SK-N-MC (cell line): ENCODE measurements around the gene HPCAL1.

Experiments used
- DNase-seq: peaks from one replicate; pipeline ENCODE4 v3.0.0-alpha.2; 2011; ENCODE audit warnings: low read depth, low spot score
- H3K27ac ChIP-seq: fragments of 200-600 bp; sonication (generic); 2 replicates; pipeline ENCODE4 v1.5.1; 2016; ENCODE audit warnings: mixed run types
- H3K36me3 ChIP-seq: fragments of 200-600 bp; sonication (generic); 2 replicates; pipeline ENCODE4 v1.6.1; 2017; ENCODE audit warnings: antibody characterized with exemption, low read length, mixed read lengths; ENCODE audit not compliant: insufficient read depth
- H3K4me3 ChIP-seq: fragments of 200-600 bp; sonication (generic); 2 replicates; pipeline ENCODE4 v1.5.1; 2016
- H3K9ac ChIP-seq: fragments of 200-600 bp; sonication (generic); 2 replicates; pipeline ENCODE4 v1.8.0; 2017; ENCODE audit warnings: mixed run types, mixed read lengths; ENCODE audit not compliant: insufficient read length
- H3K9me3 ChIP-seq: fragments of 200-600 bp; sonication (generic); 2 replicates; pipeline ENCODE4 v1.6.1; 2017; ENCODE audit warnings: low read depth, mild to moderate bottlenecking, antibody characterized with exemption, low read length, moderate library complexity, mixed read lengths
- EZH2 ChIP-seq: fragments of 200-600 bp; sonication (generic); IDR thresholded peaks from one replicate; pipeline ENCODE4 v1.6.1; 2017; ENCODE audit warnings: antibody characterized with exemption
- FOXP2 ChIP-seq: optimal IDR thresholded peaks from 2 replicates; pipeline ENCODE3; 2011; ENCODE audit warnings: mild to moderate bottlenecking, moderate library complexity; ENCODE audit not compliant: insufficient read depth; ENCODE audit errors: extremely low read length, control extremely low read depth
- POLR2AphosphoS5 ChIP-seq: IDR thresholded peaks from 2 replicates; pipeline ENCODE4 v1.6.1; 2012; ENCODE audit warnings: mild to moderate bottlenecking, low read depth, low read length, borderline replicate concordance

Gene HPCAL1

DNA sequence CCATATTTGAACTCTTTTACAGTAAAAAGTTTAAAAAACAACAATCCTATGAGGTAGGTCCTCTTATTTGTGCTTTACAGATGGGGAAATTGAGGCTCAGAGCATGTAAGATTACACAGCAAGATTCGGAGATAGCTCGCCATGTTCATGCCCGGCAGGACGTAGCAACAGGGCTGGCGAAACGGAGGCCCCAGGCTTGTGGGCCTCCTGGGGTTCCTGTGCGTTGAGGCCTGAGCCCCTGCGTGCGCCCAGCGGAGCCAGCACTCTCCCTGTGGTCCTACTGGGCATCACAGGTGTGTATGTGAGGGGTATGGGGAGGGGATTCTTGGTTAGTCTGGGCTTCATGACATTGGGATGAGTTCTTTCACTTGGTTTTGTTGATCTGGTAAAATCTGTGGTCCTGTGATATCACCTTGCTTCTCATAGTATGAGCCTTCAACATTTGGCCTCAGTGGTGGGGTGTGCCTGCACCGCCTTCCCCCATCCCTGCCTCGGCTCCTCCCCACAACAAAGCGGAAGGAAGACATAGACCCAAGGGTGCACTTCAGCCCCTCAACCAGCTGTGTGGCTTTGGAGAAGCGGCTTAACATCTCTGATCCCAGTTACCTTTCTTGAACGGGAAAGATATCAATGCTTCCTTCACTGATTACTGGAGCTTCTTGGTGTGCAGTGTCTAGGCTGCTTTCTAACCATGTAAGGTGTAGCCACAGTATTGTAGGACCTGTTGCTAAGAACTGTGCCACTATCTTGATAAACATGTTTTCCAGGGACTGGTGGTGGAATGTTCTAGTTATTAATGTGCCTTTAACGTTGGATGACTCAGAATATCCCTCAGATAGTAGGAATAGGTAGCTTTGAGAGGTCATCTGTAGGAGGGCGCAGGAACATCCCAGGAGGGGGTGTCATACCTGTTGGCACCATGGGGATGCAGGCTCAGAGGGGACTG is 37.2 kb downstream of the HPCAL1 start:
- Histone ChIP-seq H3K9me3 (no peaks in the 10 kb centered on the region), H3K36me3 (no peaks in the 10 kb centered on the region), H3K9ac (no peak overlapping the region), H3K27ac (no peak overlapping the region), H3K4me3 (no peak overlapping the region)
- no peak for DNase-seq
- TF ChIP-seq POLR2AphosphoS5 (no peak), EZH2 (no peak), FOXP2 (no peak)

GRCh38 chr2:10340593-10340975 is 37.9 kb downstream of the HPCAL1 start:
- Histone ChIP-seq H3K9me3 (no peaks in the 10 kb centered on the region), H3K36me3 (no peaks in the 10 kb centered on the region), H3K9ac (no peak overlapping the region), H3K4me3 (no peak overlapping the region), H3K27ac (no peak overlapping the region)
- DNase-seq, result no peak
- TF ChIP-seq EZH2, result no peak
- TF ChIP-seq FOXP2, result no peak
- TF ChIP-seq POLR2AphosphoS5, result no peak

- no peak overlapping the region for H3K9ac ChIP-seq
- no peak overlapping the region for H3K4me3 ChIP-seq
- TF ChIP-seq EZH2, result no peak
- TF ChIP-seq FOXP2, result no peak
- no peak for TF ChIP-seq POLR2AphosphoS5
- no peaks in the 10 kb centered on the region for H3K36me3 ChIP-seq
- no peak overlapping the region for H3K27ac ChIP-seq
- H3K9me3 ChIP-seq, result no peaks in the 10 kb centered on the region
- no peak for DNase-seq
Measured at GRCh38 chr2:10341193-10341592, 38.5 kb downstream of the HPCAL1 start.

DNA sequence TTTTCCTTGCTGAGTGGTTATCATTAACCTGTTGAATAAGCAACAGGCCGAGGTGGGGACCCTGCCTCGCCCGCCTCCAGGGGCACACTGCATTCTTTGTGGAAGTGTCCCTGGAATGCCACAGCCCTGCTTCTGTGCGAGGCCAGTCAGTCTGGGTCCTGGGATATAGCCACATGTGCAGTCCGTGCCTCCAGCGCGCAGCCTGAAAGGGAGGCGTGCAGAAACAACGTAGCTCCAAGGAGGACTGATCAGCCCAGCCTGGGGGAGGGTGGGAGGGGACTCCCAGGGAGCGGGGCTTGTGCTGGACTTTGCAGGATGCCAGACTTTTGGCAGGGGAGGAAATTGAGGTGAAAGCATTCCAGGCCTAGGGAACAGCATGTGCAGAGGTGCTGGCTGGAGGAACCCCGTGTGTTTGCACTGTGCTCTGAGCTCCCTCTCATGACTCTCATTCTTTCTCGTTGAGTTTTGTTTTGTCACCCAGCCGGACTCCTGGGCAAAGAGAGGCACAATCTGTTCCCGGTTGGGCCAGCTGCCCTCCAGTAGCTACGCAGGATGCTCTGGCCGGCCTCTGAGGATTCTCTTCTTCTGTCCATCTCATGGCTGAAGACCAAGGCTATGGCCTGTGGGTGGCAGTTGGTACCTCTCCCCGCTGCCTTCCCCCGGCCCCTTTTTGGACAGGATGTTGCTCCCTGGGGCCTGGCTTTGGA is 39.7 kb downstream of the HPCAL1 start:
- no peak for DNase-seq
- H3K9ac ChIP-seq, result no peak overlapping the region
- H3K9me3 ChIP-seq, result no peaks in the 10 kb centered on the region
- H3K27ac ChIP-seq, result no peak overlapping the region
- H3K4me3 ChIP-seq, result no peak overlapping the region
- no peaks in the 10 kb centered on the region for H3K36me3 ChIP-seq
- no peak for TF ChIP-seq EZH2
- TF ChIP-seq FOXP2, result no peak
- no peak for TF ChIP-seq POLR2AphosphoS5

GRCh38 chr2:10343191-10343590 is 40.5 kb downstream of the HPCAL1 start:
- TF ChIP-seq EZH2, result no peak
- no peak for TF ChIP-seq FOXP2
- no peak for TF ChIP-seq POLR2AphosphoS5
- no peak overlapping the region for H3K27ac ChIP-seq

GRCh38 chr2:10343658-10344057 is 41.0 kb downstream of the HPCAL1 start:
- no peak overlapping the region for H3K27ac ChIP-seq
- TF ChIP-seq FOXP2, result no peak
- TF ChIP-seq EZH2, result no peak
- no peak for TF ChIP-seq POLR2AphosphoS5

More at GRCh38 chr2:10343191-10343590, 40.5 kb downstream of the HPCAL1 start:
- Histone ChIP-seq H3K9ac (no peak overlapping the region), H3K36me3 (no peaks in the 10 kb centered on the region), H3K9me3 (no peaks in the 10 kb centered on the region), H3K4me3 (no peak overlapping the region)
- DNase-seq, result no peak

GRCh38 chr2:10344105-10345066 is 41.7 kb downstream of the HPCAL1 start:
- H3K27ac ChIP-seq, result no peak overlapping the region
- no peak for DNase-seq
- TF ChIP-seq FOXP2, result no peak
- TF ChIP-seq EZH2, result no peak
- no peak for TF ChIP-seq POLR2AphosphoS5
- no peaks in the 10 kb centered on the region for H3K9me3 ChIP-seq
- H3K36me3 ChIP-seq, result no peaks in the 10 kb centered on the region
- no peak overlapping the region for H3K4me3 ChIP-seq
- peak overlapping the region; percentile 39 for H3K9ac ChIP-seq

More at GRCh38 chr2:10343658-10344057, 41.0 kb downstream of the HPCAL1 start:
- Histone ChIP-seq H3K9ac (no peak overlapping the region), H3K36me3 (no peaks in the 10 kb centered on the region), H3K9me3 (no peaks in the 10 kb centered on the region), H3K4me3 (no peak overlapping the region)
- DNase-seq, result no peak
